Measurements from ENCODE around the gene CEP126.

Gene CEP126

DNA sequence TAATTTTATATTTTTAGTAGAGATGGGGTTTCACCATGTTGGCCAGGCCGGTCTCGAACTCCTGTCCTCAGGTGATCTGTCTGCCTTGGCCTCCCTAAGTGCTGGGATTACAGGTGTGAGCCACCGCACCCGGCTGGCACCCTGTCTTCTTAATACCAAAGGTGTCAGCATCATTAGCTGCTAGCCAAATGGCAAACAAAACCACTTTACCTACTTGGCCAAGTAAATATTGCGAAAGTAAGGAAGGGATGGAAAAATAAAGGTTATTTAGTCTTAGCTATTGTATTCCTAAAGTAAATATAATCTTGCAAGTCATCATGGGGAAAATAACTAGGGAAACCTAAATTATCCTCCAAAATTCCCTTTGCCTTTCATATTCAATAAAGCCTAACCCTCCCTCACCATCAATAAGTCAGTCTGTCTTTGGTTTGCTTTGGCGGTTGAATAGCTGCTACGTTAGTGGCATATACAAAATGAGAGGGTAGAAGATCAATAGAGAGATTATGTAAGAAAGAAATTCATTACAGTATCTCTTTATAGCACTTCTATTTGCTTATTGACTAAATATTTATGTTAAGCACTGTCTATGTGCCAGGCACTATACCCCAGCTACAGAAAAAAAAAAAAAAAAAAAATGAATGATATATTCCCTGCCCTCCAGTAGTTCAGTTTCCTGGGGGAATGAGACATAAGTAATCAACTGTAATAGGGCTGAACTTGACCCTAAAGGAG is 92.2 kb downstream of the CEP126 start:
- in situ Hi-C loops (cut with MboI; ENCODE audit: low sequenced_read_pairs) = no loop called here

DNA sequence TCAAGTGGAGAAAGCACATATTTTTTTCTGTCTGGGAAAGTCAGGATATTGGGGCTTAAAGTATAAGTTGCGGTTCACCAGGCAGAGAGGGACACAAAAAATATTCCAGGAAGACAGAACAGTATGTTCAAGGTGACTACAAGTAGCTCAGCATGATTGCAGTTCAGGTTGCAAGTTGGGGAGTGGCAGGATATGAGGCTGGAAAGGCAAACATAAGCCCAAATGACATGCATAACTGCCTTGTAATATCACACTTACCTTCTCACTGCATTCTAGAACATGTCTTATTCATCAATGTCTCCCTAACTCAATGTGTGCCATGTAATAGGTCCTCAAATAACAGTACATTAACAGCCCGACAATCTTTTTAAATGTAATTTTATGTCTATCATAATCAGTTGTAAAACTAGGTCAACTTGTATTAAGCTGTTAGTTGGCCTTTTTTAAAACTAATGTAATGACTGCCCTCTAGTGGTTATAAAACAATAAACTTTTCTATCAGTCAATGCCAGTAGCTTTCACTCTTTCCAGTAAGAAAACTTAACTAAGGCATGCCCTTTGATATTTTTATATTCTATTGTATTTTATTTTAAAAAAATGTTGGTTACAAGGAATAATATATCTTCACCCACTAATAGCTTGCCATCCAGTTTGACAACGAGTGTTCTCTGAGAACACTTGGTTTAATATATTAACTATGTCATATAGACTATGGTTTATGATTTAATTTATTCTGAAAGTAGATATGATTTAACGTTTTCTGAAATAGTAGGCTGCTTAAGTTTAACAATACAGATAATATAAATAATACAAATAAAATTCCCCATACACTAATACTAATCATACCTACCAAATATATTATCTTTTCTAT is 93.0 kb downstream of the CEP126 start:
- in situ Hi-C loops (cut with MboI; ENCODE audit: low sequenced_read_pairs) = no loop called here

DNA sequence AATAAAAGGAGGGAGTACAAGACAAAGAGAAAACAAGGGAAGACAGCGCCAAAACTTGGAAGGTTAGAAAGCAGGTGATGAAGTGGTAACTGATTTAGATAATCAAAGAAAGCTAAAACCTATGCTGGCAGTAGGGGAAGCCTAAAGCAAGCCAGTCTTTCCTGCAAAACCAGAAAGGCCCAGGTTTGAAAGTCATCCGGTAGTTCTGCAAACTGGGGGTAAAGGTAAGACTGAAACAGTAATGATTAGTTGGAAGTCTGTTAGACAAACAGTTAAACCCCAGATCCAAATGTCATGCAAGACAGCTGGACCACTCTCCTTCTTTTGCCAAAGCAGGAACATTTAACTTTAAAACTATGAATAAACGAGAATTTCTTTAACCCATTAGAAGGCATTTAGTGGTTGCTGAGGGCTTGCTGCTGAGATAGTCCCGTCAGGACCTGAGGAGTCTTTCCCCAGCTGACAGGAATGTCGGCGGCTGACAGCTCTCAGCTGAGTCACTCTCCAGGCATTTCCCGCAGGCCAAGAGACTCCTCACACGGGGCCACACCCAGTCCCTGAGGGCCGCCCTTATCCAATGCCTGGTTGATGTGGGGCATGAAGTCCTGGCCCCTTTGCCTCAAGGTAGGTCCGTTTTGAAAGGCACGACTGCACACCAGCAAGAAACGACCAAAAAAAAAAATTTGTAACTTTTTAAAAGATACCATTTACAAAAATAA is 96.1 kb downstream of the CEP126 start:
- in situ Hi-C loops (cut with MboI; ENCODE audit: low sequenced_read_pairs) = no loop called here

DNA sequence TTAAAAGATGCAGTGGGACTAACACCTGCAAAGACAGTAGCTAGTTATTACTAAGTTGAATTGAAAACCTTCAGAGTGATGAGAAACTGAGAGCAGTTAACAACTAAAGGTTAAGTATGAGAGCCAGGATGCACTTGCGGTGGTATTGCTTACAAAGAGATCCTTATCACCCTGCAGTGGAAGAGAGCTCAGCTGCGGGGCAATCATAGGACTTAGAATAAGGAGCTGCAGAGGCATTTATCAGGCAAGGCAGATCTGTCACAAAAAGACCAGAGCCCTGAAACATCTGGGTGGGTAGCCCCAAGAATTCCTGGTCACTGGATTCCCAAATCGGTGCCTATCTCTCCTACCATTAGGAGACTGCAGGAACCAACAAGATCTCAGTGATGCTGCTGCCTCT is 98.1 kb downstream of the CEP126 start:
- in situ Hi-C loops (cut with MboI; ENCODE audit: low sequenced_read_pairs) = no loop called here

DNA sequence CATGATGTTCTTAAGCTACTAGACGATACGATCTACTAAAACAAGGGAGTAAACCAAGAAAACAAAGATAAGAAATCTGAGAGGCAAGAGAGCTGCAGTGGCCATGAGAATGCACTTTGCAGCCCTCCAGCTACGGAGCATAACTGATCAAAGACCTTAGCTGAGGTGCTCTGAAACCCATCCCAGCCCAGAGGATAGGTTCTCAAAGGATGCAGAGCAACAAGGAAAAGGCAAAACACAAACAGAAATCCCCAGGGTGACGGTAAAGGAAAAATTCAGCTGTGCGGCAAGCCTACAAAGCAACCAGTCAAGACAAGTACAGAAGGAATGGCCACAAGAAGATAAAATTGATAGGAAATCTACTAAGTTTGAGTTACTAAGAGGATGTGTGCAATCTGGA is 99.9 kb downstream of the CEP126 start:
- in situ Hi-C loops (cut with MboI; ENCODE audit: low sequenced_read_pairs) = no loop called here

DNA sequence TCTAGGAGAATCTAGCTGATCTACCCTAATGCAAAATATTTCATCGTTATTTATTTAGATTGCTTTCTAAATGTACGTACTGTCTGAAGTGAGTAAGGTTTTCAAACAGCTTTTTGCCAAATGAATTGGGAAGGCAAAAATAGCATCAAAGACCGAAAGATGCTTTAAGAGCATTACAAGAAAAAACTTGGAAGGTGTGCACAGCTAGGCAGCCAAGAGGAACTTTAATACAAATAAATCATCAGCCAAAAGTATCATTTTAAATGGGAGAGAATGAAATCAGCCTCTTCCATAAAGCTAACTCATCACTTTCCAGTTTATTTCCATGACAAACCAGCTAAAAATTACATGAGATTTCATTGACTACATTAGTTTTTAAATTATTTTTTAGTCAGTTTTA is 102.2 kb downstream of the CEP126 start:
- in situ Hi-C loops (cut with MboI; ENCODE audit: low sequenced_read_pairs) = no loop called here

DNA sequence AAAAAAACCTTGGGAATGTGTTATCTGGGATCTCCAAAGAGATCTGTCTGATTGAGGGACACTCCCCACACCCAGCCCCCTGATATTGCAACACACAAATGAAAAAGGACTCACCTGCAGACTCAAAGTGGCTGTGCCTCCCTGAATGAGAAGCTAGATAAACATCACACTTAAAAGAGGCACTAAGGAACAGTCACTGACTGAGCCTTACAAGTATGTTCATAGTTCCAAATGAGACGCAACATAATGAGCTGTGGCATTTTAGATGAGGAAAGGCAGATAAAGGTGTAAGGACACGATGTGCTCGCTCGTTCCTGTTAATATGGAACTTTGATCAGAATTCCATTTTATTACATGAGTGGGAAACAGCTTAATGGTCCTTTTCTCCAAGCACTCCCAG is 111.4 kb downstream of the CEP126 start:
- in situ Hi-C loops (cut with MboI; ENCODE audit: low sequenced_read_pairs) = no loop called here

DNA sequence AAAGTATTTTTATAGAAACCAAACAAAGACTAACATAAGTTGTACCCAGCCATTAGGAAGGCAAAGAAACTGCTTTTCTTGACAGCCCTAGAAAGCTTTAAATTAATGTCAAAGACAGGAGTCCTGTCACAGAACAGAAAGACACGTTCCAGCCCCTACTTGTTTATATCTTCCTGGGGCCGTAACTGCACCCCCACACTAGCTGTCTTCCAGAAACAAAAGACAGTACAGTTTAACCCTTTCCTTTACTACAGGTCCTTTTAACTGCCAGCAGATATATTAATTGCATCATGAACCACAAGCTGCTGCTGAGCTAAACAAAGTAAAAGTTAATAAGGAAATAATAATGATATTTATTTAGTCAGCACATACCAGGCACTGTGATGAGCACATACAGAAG is 112.1 kb downstream of the CEP126 start:
- in situ Hi-C loops (cut with MboI; ENCODE audit: low sequenced_read_pairs) = no loop called here

DNA sequence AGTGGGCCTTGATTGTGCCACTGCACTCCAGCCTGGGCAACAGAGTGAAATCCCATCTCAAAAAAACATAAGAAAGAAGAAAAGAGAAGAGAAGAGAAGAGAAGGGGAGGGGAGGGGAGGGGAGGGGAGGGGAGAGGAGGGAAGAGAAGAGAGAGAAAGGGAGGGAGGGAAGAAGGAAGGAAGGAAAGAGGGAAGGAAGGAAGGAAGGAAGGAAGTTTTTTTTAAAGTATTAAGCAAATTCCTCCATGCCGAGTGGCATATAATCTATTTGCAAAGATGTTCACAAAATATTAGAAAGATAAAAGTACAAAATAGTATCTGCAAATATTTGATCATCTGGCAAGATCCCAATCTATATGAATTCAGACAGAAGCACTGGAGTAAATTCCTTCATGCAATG is 121.9 kb downstream of the CEP126 start:
- in situ Hi-C loops (cut with MboI; ENCODE audit: low sequenced_read_pairs) = no loop called here

DNA sequence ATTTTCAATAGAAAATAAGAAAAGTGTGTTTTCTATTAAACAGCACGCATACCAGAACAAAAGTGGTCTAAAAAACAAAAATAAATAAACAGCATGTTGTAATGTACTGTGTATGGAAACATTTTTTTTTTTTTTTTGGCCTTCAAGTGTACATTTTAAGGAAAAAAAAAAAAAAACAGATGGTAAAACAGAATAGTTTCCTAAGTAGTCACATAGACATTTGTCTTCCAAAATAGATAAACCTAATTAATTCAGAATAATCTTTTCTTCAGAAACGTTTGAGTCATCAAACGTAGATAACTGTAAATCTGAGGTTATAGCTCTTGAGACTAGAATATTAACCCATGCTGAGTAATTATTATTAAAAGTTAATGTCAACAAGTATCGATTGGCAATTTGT is 132.0 kb downstream of the CEP126 start:
- in situ Hi-C loops (cut with MboI; ENCODE audit: low sequenced_read_pairs) = no loop called here

DNA sequence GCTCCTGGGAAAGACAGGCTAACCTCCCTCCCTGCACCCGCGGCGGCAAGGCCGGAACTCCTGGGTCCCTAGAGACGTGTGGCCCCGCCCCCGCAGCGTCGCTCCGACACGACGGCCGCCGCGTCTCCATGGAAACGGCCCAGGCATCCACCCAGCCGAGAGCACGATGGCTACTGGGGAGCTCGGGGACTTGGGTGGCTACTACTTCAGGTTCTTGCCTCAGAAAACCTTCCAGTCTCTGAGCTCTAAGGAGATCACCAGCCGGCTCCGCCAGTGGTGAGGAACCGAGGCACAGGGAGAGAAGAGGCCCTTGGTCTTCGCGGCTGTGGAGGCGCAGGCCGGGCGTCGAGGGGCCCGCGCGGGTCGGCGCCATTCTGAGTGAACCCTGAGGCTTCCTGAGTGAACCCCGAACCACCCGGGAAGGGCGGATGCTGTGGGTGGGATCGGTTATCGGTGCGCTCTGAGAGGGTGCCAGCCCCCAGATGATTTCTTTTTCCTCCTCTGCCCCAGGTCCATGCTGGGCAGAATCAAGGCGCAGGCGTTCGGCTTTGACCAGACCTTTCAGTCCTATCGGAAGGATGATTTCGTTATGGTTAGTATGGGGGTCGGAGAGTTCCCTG is 132.6 kb downstream of the CEP126 start, which contains the start of gene CFAP300:
CFAP300 (plus strand) TSS at position 133 of the 620 bp plus-strand sequence; CDS start at position 167, 34 bp downstream.
- in situ Hi-C loops (cut with MboI; ENCODE audit: low sequenced_read_pairs) = no loop called here

Data from HL-60/S4 (cell line).